ENCODE measurements around the gene SGTA. TPM values are rescaled to one million over a fixed set of nuclear protein-coding genes. Genes with fewer than 3 reads are reported as not detected.

SGTA gene
- total and polyA plus RNA-seq, 2 of the 13 experiments (the other 11 are each of a cell fraction or from before 2014, with no cell fraction given): 43.9 to 47.4 TPM

DNA sequence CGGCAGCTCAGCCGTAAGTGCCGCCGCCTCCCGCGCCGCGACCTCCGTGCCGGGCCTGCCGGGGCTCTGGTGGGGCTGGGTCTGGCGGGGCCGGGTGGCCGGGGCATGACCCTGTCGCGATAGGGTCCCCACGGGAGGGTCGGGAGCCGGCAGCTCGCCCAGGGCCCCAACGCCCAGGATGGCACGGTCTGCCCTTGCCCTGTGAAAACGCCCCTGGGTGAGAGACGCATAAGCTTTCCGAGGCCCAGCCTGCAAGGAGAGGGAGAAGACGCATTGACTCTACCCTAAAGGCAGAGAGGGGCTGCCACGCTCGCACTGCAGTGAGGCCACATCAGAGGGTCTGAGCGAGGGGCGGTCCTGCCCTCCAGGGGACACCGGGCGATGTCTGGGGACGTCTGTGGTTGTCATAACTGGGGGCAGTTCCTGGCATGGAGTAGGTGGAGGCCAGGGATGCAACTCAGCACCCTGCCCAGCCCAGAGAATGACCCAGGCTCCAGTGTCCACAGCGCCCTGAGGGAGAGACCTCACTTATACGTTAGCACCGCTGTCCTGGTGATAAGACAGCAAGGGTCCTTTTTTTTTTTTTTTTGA is 37.1 kb upstream of the SGTA start (continued):
- TF ChIP-seq HMGXB3 (CRISPR knock-in tag; IDR thresholded peaks at IDR 0.05; ENCODE audit: borderline replicate concordance): no peak
- peak; percentile 78 for TF ChIP-seq ZFX (CRISPR knock-in tag; IDR thresholded peaks at IDR 0.05; ENCODE audit: low read depth)
- TF ChIP-seq, protein P1, sequence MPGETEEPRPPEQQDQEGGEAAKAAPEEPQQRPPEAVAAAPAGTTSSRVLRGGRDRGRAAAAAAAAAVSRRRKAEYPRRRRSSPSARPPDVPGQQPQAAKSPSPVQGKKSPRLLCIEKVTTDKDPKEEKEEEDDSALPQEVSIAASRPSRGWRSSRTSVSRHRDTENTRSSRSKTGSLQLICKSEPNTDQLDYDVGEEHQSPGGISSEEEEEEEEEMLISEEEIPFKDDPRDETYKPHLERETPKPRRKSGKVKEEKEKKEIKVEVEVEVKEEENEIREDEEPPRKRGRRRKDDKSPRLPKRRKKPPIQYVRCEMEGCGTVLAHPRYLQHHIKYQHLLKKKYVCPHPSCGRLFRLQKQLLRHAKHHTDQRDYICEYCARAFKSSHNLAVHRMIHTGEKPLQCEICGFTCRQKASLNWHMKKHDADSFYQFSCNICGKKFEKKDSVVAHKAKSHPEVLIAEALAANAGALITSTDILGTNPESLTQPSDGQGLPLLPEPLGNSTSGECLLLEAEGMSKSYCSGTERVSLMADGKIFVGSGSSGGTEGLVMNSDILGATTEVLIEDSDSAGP (CRISPR knock-in tag; IDR thresholded peaks at IDR 0.05; ENCODE audit: borderline replicate concordance): peak; percentile 25; the same call in 1 of the 2 replicates
- no peak for TF ChIP-seq JUNB (CRISPR knock-in tag; IDR thresholded peaks at IDR 0.05; ENCODE audit: borderline replicate concordance)
- no peak for TF ChIP-seq TCF12 (IDR thresholded peaks at IDR 0.05)
- no peak for TF ChIP-seq TCF12 (CRISPR knock-in tag; IDR thresholded peaks at IDR 0.05)
- TF ChIP-seq AGO2 (optimal IDR thresholded peaks at IDR 0.05; ENCODE audit: low read depth, low read length): peak; percentile 45
- TF ChIP-seq, protein P2, sequence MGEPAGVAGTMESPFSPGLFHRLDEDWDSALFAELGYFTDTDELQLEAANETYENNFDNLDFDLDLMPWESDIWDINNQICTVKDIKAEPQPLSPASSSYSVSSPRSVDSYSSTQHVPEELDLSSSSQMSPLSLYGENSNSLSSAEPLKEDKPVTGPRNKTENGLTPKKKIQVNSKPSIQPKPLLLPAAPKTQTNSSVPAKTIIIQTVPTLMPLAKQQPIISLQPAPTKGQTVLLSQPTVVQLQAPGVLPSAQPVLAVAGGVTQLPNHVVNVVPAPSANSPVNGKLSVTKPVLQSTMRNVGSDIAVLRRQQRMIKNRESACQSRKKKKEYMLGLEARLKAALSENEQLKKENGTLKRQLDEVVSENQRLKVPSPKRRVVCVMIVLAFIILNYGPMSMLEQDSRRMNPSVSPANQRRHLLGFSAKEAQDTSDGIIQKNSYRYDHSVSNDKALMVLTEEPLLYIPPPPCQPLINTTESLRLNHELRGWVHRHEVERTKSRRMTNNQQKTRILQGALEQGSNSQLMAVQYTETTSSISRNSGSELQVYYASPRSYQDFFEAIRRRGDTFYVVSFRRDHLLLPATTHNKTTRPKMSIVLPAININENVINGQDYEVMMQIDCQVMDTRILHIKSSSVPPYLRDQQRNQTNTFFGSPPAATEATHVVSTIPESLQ (CRISPR knock-in tag; conservative IDR thresholded peaks at IDR 0.05): no peak
- TF ChIP-seq, protein P3, sequence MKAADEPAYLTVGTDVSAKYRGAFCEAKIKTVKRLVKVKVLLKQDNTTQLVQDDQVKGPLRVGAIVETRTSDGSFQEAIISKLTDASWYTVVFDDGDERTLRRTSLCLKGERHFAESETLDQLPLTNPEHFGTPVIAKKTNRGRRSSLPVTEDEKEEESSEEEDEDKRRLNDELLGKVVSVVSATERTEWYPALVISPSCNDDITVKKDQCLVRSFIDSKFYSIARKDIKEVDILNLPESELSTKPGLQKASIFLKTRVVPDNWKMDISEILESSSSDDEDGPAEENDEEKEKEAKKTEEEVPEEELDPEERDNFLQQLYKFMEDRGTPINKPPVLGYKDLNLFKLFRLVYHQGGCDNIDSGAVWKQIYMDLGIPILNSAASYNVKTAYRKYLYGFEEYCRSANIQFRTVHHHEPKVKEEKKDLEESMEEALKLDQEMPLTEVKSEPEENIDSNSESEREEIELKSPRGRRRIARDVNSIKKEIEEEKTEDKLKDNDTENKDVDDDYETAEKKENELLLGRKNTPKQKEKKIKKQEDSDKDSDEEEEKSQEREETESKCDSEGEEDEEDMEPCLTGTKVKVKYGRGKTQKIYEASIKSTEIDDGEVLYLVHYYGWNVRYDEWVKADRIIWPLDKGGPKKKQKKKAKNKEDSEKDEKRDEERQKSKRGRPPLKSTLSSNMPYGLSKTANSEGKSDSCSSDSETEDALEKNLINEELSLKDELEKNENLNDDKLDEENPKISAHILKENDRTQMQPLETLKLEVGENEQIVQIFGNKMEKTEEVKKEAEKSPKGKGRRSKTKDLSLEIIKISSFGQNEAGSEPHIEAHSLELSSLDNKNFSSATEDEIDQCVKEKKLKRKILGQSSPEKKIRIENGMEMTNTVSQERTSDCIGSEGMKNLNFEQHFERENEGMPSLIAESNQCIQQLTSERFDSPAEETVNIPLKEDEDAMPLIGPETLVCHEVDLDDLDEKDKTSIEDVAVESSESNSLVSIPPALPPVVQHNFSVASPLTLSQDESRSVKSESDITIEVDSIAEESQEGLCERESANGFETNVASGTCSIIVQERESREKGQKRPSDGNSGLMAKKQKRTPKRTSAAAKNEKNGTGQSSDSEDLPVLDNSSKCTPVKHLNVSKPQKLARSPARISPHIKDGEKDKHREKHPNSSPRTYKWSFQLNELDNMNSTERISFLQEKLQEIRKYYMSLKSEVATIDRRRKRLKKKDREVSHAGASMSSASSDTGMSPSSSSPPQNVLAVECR (CRISPR knock-in tag; IDR thresholded peaks at IDR 0.05; ENCODE audit: borderline replicate concordance): 0 out of 2 replicates have a peak, but pooled peaks have one; percentile 10
- TF ChIP-seq IRF1 (CRISPR knock-in tag; IDR thresholded peaks at IDR 0.05; ENCODE audit: low read depth): no peak
- no peak for TF ChIP-seq ZBTB7B (CRISPR knock-in tag; IDR thresholded peaks at IDR 0.05)
- TF ChIP-seq TEAD3 (CRISPR knock-in tag; optimal IDR thresholded peaks at IDR 0.05; ENCODE audit: borderline replicate concordance): peak; percentile 8

Data from HepG2 (cell line).